ENCODE data around the gene PCSK4.

PCSK4 gene

GRCh38 chr19:1509602-1510441 lies 19.7 kb upstream of the PCSK4 start:
- in situ Hi-C loops (cut with MboI; ENCODE audit: low sequenced_read_pairs, unreplicated experiment) = no loop called here
- DNase-seq (ENCODE audit: low spot score) = no peak
- no peak for TF ChIP-seq CTCF (IDR thresholded peaks at IDR 0.05; ENCODE audit: borderline replicate concordance, control extremely low read depth, extremely low read depth, insufficient read depth, missing control alignments)

GRCh38 chr19:1508507-1508856 lies 18.3 kb upstream of the PCSK4 start:
- in situ Hi-C loops (cut with MboI; ENCODE audit: low sequenced_read_pairs, unreplicated experiment) = no loop called here
- DNase-seq (ENCODE audit: low spot score) = no peak
- TF ChIP-seq CTCF (IDR thresholded peaks at IDR 0.05; ENCODE audit: borderline replicate concordance, control extremely low read depth, extremely low read depth, insufficient read depth, missing control alignments) = no peak

GRCh38 chr19:1507763-1508506 lies 17.8 kb upstream of the PCSK4 start:
- in situ Hi-C loops (cut with MboI; ENCODE audit: low sequenced_read_pairs, unreplicated experiment) = no loop called here
- no peak for TF ChIP-seq CTCF (IDR thresholded peaks at IDR 0.05; ENCODE audit: borderline replicate concordance, control extremely low read depth, extremely low read depth, insufficient read depth, missing control alignments)

GRCh38 chr19:1507192-1507660 lies 17.1 kb upstream of the PCSK4 start:
- in situ Hi-C loops (cut with MboI; ENCODE audit: low sequenced_read_pairs, unreplicated experiment) = no loop called here
- no peak for DNase-seq (ENCODE audit: low spot score)
- no peak for TF ChIP-seq CTCF (IDR thresholded peaks at IDR 0.05; ENCODE audit: borderline replicate concordance, control extremely low read depth, extremely low read depth, insufficient read depth, missing control alignments)

More at GRCh38 chr19:1507763-1508506, 17.8 kb upstream of the PCSK4 start:
- DNase-seq (ENCODE audit: low spot score) = peak; percentile 97

GRCh38 chr19:1505991-1506881 lies 16.1 kb upstream of the PCSK4 start:
- no peak for DNase-seq (ENCODE audit: low spot score)
- no peak for TF ChIP-seq CTCF (IDR thresholded peaks at IDR 0.05; ENCODE audit: borderline replicate concordance, control extremely low read depth, extremely low read depth, insufficient read depth, missing control alignments)
- in situ Hi-C loops (cut with MboI; ENCODE audit: low sequenced_read_pairs, unreplicated experiment) = no loop called here

- DNase-seq (ENCODE audit: low spot score) = no peak
- in situ Hi-C loops (cut with MboI; ENCODE audit: low sequenced_read_pairs, unreplicated experiment) = no loop called here
- TF ChIP-seq CTCF (IDR thresholded peaks at IDR 0.05; ENCODE audit: borderline replicate concordance, control extremely low read depth, extremely low read depth, insufficient read depth, missing control alignments) = no peak
Observed at GRCh38 chr19:1505012-1505411, 14.9 kb upstream of the PCSK4 start.

All from GM13976 (cell line).